HL-60 (cell line): ENCODE measurements around the gene ZC3H12C.

Experiments
- DNase-seq, 2 experiments: peaks; one replicate each; pipeline ENCODE4 v3.0.0-alpha.2; 2010 to 2020; ENCODE audit warnings: low read depth in 1 of 2, low spot score in 1 of 2
- H3K27ac ChIP-seq: fragments of 250-450 bp; sonication (Bioruptor Pico); replicated peaks from 2 replicates; pipeline ENCODE4 v1.5.1; 2020; ENCODE audit warnings: mild to moderate bottlenecking, moderate library complexity
- H3K27me3 ChIP-seq: fragments of 250-450 bp; sonication (Bioruptor Pico); 2 replicates; pipeline ENCODE4 v1.5.1; 2021; ENCODE audit warnings: mild to moderate bottlenecking, moderate library complexity; ENCODE audit not compliant: insufficient read depth, poor library complexity, severe bottlenecking
- H3K4me3 ChIP-seq: replicated peaks from 2 replicates; pipeline ENCODE4 v1.5.1; 2011; ENCODE audit warnings: mild to moderate bottlenecking, control low read depth, low read length; ENCODE audit not compliant: insufficient read depth
- CTCF ChIP-seq: IDR thresholded peaks from one replicate; pipeline ENCODE4 v1.5.1; 2011; ENCODE audit warnings: low read length, control low read depth, inconsistent platforms; ENCODE audit not compliant: insufficient read depth
- GABPA ChIP-seq: IDR thresholded peaks from 2 replicates; pipeline ENCODE4 v1.6.1; 2012; ENCODE audit warnings: low read depth
- POLR2AphosphoS5 ChIP-seq: IDR thresholded peaks from 2 replicates; pipeline ENCODE4 v1.6.1; 2012; ENCODE audit warnings: low read depth
- SPI1 ChIP-seq: IDR thresholded peaks from 2 replicates; pipeline ENCODE4 v1.6.1; 2012; ENCODE audit warnings: low read depth, mild to moderate bottlenecking, borderline replicate concordance
- TF ChIP-seq, protein P1 (sequence below): IDR thresholded peaks from 2 replicates; pipeline ENCODE4 v1.6.1; 2012; ENCODE audit warnings: low read depth; ENCODE audit not compliant: insufficient replicate concordance

ZC3H12C gene

DNA sequence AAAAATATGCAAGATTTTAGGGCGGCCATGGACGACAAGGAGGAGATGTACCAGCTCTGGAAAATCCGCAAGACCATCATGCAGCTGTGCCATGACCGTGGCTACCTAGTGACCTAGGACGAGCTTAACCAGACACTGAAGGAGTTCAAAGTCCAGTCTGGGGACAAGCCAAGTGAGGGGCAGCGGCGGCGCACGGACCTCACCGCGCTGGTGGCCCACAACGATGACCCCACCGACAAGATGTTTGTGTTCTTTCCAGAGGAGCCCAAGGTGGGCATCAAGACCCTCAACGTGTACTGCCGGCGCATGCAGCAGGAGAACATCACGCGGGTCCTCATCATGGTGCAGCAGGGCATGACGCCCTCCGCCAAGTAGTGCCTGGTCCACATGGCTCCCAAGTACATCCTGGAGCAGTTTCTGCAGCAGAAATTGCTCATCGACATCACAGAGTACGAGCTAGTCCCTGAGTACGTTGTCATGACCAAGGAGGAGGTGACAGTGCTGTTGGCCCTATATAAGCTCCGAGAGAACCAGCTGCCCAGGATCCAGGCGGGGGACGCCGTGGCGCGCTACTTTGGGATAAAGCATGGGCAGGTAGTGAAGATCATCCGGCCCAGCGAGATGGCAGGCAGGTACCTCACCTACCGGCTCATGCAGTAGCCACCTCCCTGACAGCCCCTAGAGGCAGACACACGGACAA is 43.5 kb upstream of the ZC3H12C start:
- no peak for DNase-seq
- Histone ChIP-seq H3K4me3 (no peak overlapping the region), H3K27ac (no peak overlapping the region), H3K27me3 (no peaks in the 10 kb centered on the region)
- TF ChIP-seq POLR2AphosphoS5: no peak
- TF ChIP-seq, protein P1, sequence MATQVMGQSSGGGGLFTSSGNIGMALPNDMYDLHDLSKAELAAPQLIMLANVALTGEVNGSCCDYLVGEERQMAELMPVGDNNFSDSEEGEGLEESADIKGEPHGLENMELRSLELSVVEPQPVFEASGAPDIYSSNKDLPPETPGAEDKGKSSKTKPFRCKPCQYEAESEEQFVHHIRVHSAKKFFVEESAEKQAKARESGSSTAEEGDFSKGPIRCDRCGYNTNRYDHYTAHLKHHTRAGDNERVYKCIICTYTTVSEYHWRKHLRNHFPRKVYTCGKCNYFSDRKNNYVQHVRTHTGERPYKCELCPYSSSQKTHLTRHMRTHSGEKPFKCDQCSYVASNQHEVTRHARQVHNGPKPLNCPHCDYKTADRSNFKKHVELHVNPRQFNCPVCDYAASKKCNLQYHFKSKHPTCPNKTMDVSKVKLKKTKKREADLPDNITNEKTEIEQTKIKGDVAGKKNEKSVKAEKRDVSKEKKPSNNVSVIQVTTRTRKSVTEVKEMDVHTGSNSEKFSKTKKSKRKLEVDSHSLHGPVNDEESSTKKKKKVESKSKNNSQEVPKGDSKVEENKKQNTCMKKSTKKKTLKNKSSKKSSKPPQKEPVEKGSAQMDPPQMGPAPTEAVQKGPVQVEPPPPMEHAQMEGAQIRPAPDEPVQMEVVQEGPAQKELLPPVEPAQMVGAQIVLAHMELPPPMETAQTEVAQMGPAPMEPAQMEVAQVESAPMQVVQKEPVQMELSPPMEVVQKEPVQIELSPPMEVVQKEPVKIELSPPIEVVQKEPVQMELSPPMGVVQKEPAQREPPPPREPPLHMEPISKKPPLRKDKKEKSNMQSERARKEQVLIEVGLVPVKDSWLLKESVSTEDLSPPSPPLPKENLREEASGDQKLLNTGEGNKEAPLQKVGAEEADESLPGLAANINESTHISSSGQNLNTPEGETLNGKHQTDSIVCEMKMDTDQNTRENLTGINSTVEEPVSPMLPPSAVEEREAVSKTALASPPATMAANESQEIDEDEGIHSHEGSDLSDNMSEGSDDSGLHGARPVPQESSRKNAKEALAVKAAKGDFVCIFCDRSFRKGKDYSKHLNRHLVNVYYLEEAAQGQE: no peak
- TF ChIP-seq SPI1: no peak
- TF ChIP-seq GABPA: no peak
- TF ChIP-seq CTCF: no peak

- TF ChIP-seq CTCF (no peak), GABPA (no peak), POLR2AphosphoS5 (no peak), SPI1 (no peak)
- TF ChIP-seq, protein P1: no peak
- no peak overlapping the region for H3K4me3 ChIP-seq
- no peak for DNase-seq
- no peak overlapping the region for H3K27ac ChIP-seq
- H3K27me3 ChIP-seq: no peaks in the 10 kb centered on the region
These were observed 43.0 kb upstream of the ZC3H12C start for GRCh38 chr11:110050201-110050506.

- DNase-seq: no peak
- Histone ChIP-seq H3K27ac (no peak overlapping the region), H3K4me3 (no peak overlapping the region), H3K27me3 (no peaks in the 10 kb centered on the region)
- no peak for TF ChIP-seq CTCF
- no peak for TF ChIP-seq POLR2AphosphoS5
- no peak for TF ChIP-seq GABPA
These were observed 39.3 kb upstream of the ZC3H12C start for GRCh38 chr11:110053848-110054414.

DNA sequence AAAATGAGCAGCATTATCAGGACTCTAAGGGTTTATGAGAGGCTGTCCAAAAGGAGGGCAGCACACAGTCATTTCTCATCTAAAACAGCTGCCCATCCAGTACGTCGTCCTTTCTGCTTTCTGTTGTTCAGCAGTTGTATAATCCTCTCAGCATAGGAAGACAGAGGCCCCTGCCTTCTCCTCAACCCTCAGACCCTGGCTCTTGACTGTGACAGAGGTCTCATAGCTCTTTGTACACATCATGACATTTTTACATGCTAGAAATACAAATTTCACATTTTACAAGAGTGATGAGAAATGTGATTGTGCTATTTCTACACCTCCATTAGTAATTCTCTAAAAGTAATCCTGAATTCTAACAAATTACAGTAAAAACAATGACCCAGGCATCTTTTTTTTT is 36.2 kb upstream of the ZC3H12C start:
- H3K27ac ChIP-seq: no peak overlapping the region
- H3K4me3 ChIP-seq: no peak overlapping the region
- TF ChIP-seq POLR2AphosphoS5: no peak
- TF ChIP-seq, protein P1: no peak
- TF ChIP-seq CTCF: no peak
- no peak for TF ChIP-seq GABPA
- TF ChIP-seq SPI1: no peak

More for the DNA sequence above, 36.2 kb upstream of the ZC3H12C start:
- DNase-seq: no peak
- no peaks in the 10 kb centered on the region for H3K27me3 ChIP-seq
